ENCODE data around the gene CTSD.

CTSD gene

GRCh38 chr11:1768141-1768469, 4.4 kb upstream of the CTSD start:
- DNase-seq (ENCODE audit: low spot score): no peak
- in situ Hi-C loops (cut with MboI; ENCODE audit: low pct_unique_long_range_greater_than_20kb, low sequenced_read_pairs, unreplicated experiment): no loop called here
- TF ChIP-seq, protein P1, sequence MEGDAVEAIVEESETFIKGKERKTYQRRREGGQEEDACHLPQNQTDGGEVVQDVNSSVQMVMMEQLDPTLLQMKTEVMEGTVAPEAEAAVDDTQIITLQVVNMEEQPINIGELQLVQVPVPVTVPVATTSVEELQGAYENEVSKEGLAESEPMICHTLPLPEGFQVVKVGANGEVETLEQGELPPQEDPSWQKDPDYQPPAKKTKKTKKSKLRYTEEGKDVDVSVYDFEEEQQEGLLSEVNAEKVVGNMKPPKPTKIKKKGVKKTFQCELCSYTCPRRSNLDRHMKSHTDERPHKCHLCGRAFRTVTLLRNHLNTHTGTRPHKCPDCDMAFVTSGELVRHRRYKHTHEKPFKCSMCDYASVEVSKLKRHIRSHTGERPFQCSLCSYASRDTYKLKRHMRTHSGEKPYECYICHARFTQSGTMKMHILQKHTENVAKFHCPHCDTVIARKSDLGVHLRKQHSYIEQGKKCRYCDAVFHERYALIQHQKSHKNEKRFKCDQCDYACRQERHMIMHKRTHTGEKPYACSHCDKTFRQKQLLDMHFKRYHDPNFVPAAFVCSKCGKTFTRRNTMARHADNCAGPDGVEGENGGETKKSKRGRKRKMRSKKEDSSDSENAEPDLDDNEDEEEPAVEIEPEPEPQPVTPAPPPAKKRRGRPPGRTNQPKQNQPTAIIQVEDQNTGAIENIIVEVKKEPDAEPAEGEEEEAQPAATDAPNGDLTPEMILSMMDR (IDR thresholded peaks at IDR 0.05; ENCODE audit: extremely low read depth, insufficient read depth, missing control alignments): no peak

- in situ Hi-C loops (cut with MboI; ENCODE audit: low pct_unique_long_range_greater_than_20kb, low sequenced_read_pairs, unreplicated experiment): no loop called here
- no peak for DNase-seq (ENCODE audit: low spot score)
- TF ChIP-seq, protein P1 (IDR thresholded peaks at IDR 0.05; ENCODE audit: extremely low read depth, insufficient read depth, missing control alignments): no peak
Measured at GRCh38 chr11:1767399-1768140, 3.8 kb upstream of the CTSD start.

DNA sequence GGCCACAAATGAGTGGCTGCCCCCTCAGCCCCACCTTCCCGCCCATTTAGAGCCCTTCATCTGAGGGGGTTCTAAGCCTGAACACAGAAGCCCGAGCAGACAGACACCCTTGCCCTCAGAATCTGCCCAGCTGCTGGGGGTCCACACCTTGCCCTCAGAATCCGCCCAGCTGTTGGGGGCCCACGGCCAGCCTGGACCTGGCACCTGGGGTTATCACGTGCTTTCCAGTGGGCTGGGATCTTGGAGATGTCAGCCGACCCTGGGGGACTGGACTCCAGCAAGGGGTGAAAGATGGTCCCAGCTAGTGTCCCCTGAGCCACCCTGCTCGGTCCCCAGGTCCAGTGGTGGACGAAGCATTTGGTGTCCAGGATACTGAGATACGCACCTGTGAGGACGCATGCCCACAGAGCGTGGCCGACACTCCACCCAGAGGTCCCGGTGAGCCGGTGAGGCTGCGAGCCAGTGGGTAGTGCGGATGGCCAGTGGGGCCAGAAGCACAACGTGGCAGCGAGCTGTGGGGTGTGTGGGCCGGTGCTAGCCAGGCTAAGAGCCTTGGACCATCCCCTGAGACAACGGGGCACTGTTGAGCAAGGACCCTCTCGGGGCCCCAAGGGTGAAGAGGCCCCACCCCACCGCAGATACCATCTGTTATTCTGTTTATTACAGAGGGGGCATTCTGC, 3.1 kb upstream of the CTSD start:
- no peak for DNase-seq (ENCODE audit: low spot score)
- in situ Hi-C loops (cut with MboI; ENCODE audit: low pct_unique_long_range_greater_than_20kb, low sequenced_read_pairs, unreplicated experiment): no loop called here
- TF ChIP-seq, protein P1 (IDR thresholded peaks at IDR 0.05; ENCODE audit: extremely low read depth, insufficient read depth, missing control alignments): no peak

- no peak for DNase-seq (ENCODE audit: low spot score)
- in situ Hi-C loops (cut with MboI; ENCODE audit: low pct_unique_long_range_greater_than_20kb, low sequenced_read_pairs, unreplicated experiment): no loop called here
Measured at GRCh38 chr11:1765871-1766718, 2.4 kb upstream of the CTSD start.

GRCh38 chr11:1763336-1763795, 361 bp downstream of the CTSD start:
- peak; percentile 64 for DNase-seq (ENCODE audit: low spot score)
- in situ Hi-C loops (cut with MboI; ENCODE audit: low pct_unique_long_range_greater_than_20kb, low sequenced_read_pairs, unreplicated experiment): no loop called here

More at GRCh38 chr11:1765871-1766718, 2.4 kb upstream of the CTSD start:
- TF ChIP-seq, protein P1 (IDR thresholded peaks at IDR 0.05; ENCODE audit: extremely low read depth, insufficient read depth, missing control alignments): peak; percentile 26

More at GRCh38 chr11:1763336-1763795, 361 bp downstream of the CTSD start:
- TF ChIP-seq, protein P1 (IDR thresholded peaks at IDR 0.05; ENCODE audit: extremely low read depth, insufficient read depth, missing control alignments): no peak
